GM12878 (cell line): ENCODE results near the gene MSLN. TPM values are rescaled to one million over a fixed set of nuclear protein-coding genes. Genes with fewer than 3 reads are reported as not detected.

ENCODE experiments used
- ATAC-seq: fragments of 200-7000 bp; cut with Tn5 transposase; 3 replicates; pipeline ENCODE4 v1.9.1; 2020; ENCODE audit warnings: mild to moderate bottlenecking, moderate library complexity
- BruUV-seq: library from RNA; stranded (reverse); fragments of 400-500 nt; replicated peaks from 2 replicates; lab custom pipeline; 2021; lab: Mats Ljungman, UMichigan
- CTCF ChIA-PET: fragments of 300-600 bp; sonication (Branson Sonifier 250); formaldehyde crosslinking; extraction: SDS; loops from one replicate; lab custom pipeline; 2021; ENCODE audit warnings: inconsistent platforms; lab: Yijun Ruan, JAX
- POLR2A ChIA-PET: fragments of 350-600 bp; formaldehyde crosslinking; extraction: SDS; loops from one replicate; lab custom pipeline; 2021; ENCODE audit warnings: inconsistent platforms; lab: Charles Lee
- RAD21 ChIA-PET: fragments of 300-600 bp; sonication (Branson Sonifier 250); formaldehyde crosslinking; loops from one replicate; lab custom pipeline; 2023; ENCODE audit warnings: antibody characterized with exemption; ENCODE audit not compliant: unreplicated experiment; lab: Charles Lee
- SMC1A ChIA-PET: fragments of 300-600 bp; sonication (Branson Sonifier 250); formaldehyde crosslinking; loops from one replicate; lab custom pipeline; 2023; ENCODE audit not compliant: unreplicated experiment, uncharacterized antibody; lab: Charles Lee
- DNase-seq: peaks from one replicate; pipeline ENCODE4 v3.0.0-alpha.2; 2011; ENCODE audit warnings: low read depth, low spot score
- FAIRE-seq: peaks from 3 replicates; lab custom pipeline; 2011; peaks lifted over from hg19 to GRCh38; lab: Jason Lieb, UNC
- H2AFZ ChIP-seq: 2 replicates; pipeline ENCODE4 v1.6.0; 2011; ENCODE audit warnings: low read depth, low read length, control low read depth; ENCODE audit not compliant: control insufficient read depth
- H3K27ac ChIP-seq: 2 replicates; pipeline ENCODE4 v1.5.1; 2011; ENCODE audit warnings: control low read depth; ENCODE audit not compliant: control insufficient read depth, insufficient read depth
- H3K27me3 ChIP-seq, 2 experiments: replicated peaks in 1 of 2; 2 replicates each; pipeline versions ENCODE4 v1.6.0 to v1.6.1; 2011; ENCODE audit warnings: low read length in 1 of 2; ENCODE audit not compliant: control insufficient read depth in 2 of 2, insufficient read depth in 2 of 2
- H3K36me3 ChIP-seq, 2 experiments: 2 replicates each; pipeline ENCODE4 v1.5.1; 2011; ENCODE audit warnings: low read length in 1 of 2; ENCODE audit not compliant: control insufficient read depth in 2 of 2, insufficient read depth in 2 of 2
- H3K4me1 ChIP-seq: 2 replicates; pipeline ENCODE4 v1.6.1; 2011; ENCODE audit warnings: mild to moderate bottlenecking, low read length, moderate library complexity, mixed read lengths; ENCODE audit not compliant: control insufficient read depth, insufficient read depth
- H3K4me2 ChIP-seq: 2 replicates; pipeline ENCODE4 v1.6.0; 2011; ENCODE audit warnings: control low read depth; ENCODE audit not compliant: control insufficient read depth, insufficient read depth
- H3K4me3 ChIP-seq: fragments of 200-600 bp; sonication (generic); 2 replicates; pipeline ENCODE4 v1.5.1; 2016
- H3K79me2 ChIP-seq: 2 replicates; pipeline ENCODE4 v1.6.0; 2011; ENCODE audit warnings: low read length; ENCODE audit not compliant: control insufficient read depth, insufficient read depth
- H3K9ac ChIP-seq: 2 replicates; pipeline ENCODE4 v1.8.0; 2011; ENCODE audit warnings: low read length, control low read depth, mixed read lengths; ENCODE audit not compliant: control insufficient read depth, insufficient read depth
- H3K9me3 ChIP-seq: replicated peaks from 3 replicates; pipeline ENCODE4 v1.5.1; 2011; ENCODE audit warnings: mild to moderate bottlenecking, low read length; ENCODE audit not compliant: control insufficient read depth, insufficient read depth
- H4K20me1 ChIP-seq: 2 replicates; pipeline ENCODE4 v1.6.0; 2011; ENCODE audit not compliant: control insufficient read depth, insufficient read depth
- ATF2 ChIP-seq: IDR thresholded peaks from 2 replicates; pipeline ENCODE4 v1.6.1; 2012; ENCODE audit warnings: low read length, inconsistent platforms
- CTCF ChIP-seq, 3 experiments: IDR thresholded peaks in 2 of 3; conservative IDR thresholded peaks in 1 of 3; 2 replicates each; pipeline ENCODE4 v1.5.1; 2011; ENCODE audit warnings: low read depth in 3 of 3, low read length in 3 of 3, mild to moderate bottlenecking in 3 of 3, control low read depth in 2 of 3, moderate library complexity in 2 of 3, inconsistent platforms in 1 of 3, mixed read lengths in 1 of 3; ENCODE audit not compliant: control insufficient read depth in 2 of 3, insufficient read depth in 1 of 3; ENCODE audit errors: extremely low read depth in 1 of 3
- MEF2A ChIP-seq: IDR thresholded peaks from 2 replicates; pipeline ENCODE4 v1.6.1; 2011; ENCODE audit warnings: low read depth, mild to moderate bottlenecking, low read length, moderate library complexity; ENCODE audit not compliant: insufficient read depth
- STAT3 ChIP-seq: IDR thresholded peaks from 2 replicates; pipeline ENCODE4 v1.6.1; 2011; ENCODE audit warnings: low read depth, low read length, improper control_type of control experiment
- TCF3 ChIP-seq: IDR thresholded peaks from 2 replicates; pipeline ENCODE4 v1.6.1; 2012; ENCODE audit warnings: low read depth, mild to moderate bottlenecking, low read length, borderline replicate concordance; ENCODE audit not compliant: insufficient read depth
- WGBS: methylation state at CpG from one replicate; pipeline ENCODE4 v1.1.6; 2016; ENCODE audit warnings: low lambda C conversion rate; ENCODE audit not compliant: insufficient replicate concordance, insufficient coverage; ENCODE audit errors: missing lambda C conversion rate; 5-methylcytosine and 5-hydroxymethylcytosine counted together
- in situ Hi-C: fragments of 300-500 bp; cut with MboI; formaldehyde crosslinking; loops from 9 replicates; pipeline ENCODE4 v1.14.3; 2018; ENCODE audit warnings: mixed read lengths
- intact Hi-C: fragments of 100-400 bp; cut with micrococcal nuclease; formaldehyde crosslinking; loops from one replicate; pipeline ENCODE4 v1.14.2; 2022; ENCODE audit not compliant: unreplicated experiment
- polyA plus RNA-seq, 11 experiments: library from polyadenylated mRNA; depleted of rRNA in 4 of 11; unstranded in 6 of 11; stranded (reverse) in 5 of 11; fragments of >200 nt; fragmentation: Nextera tagmentation in 4 of 11; fragmentation: Illumina TruSeq in 1 of 11; extraction: Ambion mirVana in 4 of 11; extraction: Trizol in 1 of 11; gene quantifications; 1 replicate in 1 of 11; 2 replicates in 10 of 11; pipeline versions ENCODE4 v1.2.1 to v1.2.3, GENCODE V29; 2011 to 2016; ENCODE audit warnings: inconsistent platforms in 2 of 11, missing spikeins in 2 of 11, low read depth in 1 of 11
- total RNA-seq, 4 experiments: library from RNA; depleted of rRNA in 3 of 4; stranded (reverse); fragments of >200 nt in 3 of 4; fragmentation: Illumina TruSeq in 1 of 4; extraction: Trizol in 1 of 4; gene quantifications; 2 replicates each; pipeline versions ENCODE4 v1.2.1 to v1.2.3, GENCODE V29; 2013 to 2021

MSLN gene
- total and polyA plus RNA-seq, 10 of the 15 experiments (the other 5 are each of a cell fraction or from before 2014, with no cell fraction given): 0.08 TPM; not detected in 9

GRCh38 chr16:743794-744500, 16.6 kb upstream of the MSLN start:
- H3K9ac ChIP-seq: no peak overlapping the region
- no peaks in the 10 kb centered on the region for H4K20me1 ChIP-seq
- SMC1A ChIA-PET: no interaction called here
- H3K27ac ChIP-seq: no peak overlapping the region
- CTCF ChIA-PET: interaction anchor here (0.6 to 2.4 kb wide), 5 partner anchors 24 to 767 kb away, joined by 3 to 16 read pairs (median 5); no protein-coding TSS in a partner anchor
- BruUV-seq: no TSS peak
- DNase-seq (no peak), FAIRE-seq (no peak), ATAC-seq (no peak)
- H3K4me3 ChIP-seq: no peak overlapping the region
- intact Hi-C loops (loop anchor here (5.0 kb wide), 1 partner anchor 43 kb away; the partner anchor contains the start of genes CHTF18 and RPUSD1), in situ Hi-C loops (loop anchor here (5.0 kb wide), 1 partner anchor 43 kb away; the partner anchor contains the start of genes CHTF18 and RPUSD1)
- RAD21 ChIA-PET: no interaction called here
- no peak overlapping the region for H3K4me2 ChIP-seq
- H3K79me2 ChIP-seq: peaks cover 14% of the 10 kb centered on the region
- H2AFZ ChIP-seq: no peak overlapping the region
- TF ChIP-seq MEF2A (no peak), TCF3 (no peak), CTCF (IDR thresholded peaks at IDR 0.05 in 2 of 3, conservative IDR thresholded peaks at IDR 0.05 in 1 of 3; ENCODE audit: control insufficient read depth in 2 of 3, extremely low read depth in 1 of 3, insufficient read depth in 1 of 3, low read depth in 3 of 3, low read length in 3 of 3) (peak in 1 of 3 experiments; percentile 29; a peak in 1 of 6 replicates), ATF2 (no peak), STAT3 (no peak)
- POLR2A ChIA-PET: interaction anchor here (0.7 kb wide), 1 partner anchor 23 kb away, joined by 3 read pairs; no protein-coding TSS in a partner anchor
- peaks cover 7% of the 10 kb centered on the region for H3K4me1 ChIP-seq
- no peaks in the 10 kb centered on the region for H3K36me3 ChIP-seq
- no peaks in the 10 kb centered on the region for H3K9me3 ChIP-seq
- 62% methylated on average over 21 of the region's 21 CpGs for WGBS
- H3K27me3 ChIP-seq: no peaks in the 10 kb centered on the region
